SJSA1 (cell line): ENCODE measurements around the gene NMNAT3. TPM values are rescaled to one million over a fixed set of nuclear protein-coding genes. Genes with fewer than 3 reads are reported as not detected.

Experiments
- DNase-seq, 2 experiments: peaks; one replicate each; pipeline ENCODE4 v3.0.0-alpha.2; 2015 to 2020; ENCODE audit warnings: low spot score in 2 of 2, low read depth in 1 of 2
- H3K27ac ChIP-seq: fragments of 250-450 bp; sonication (Bioruptor Pico); 2 replicates; pipeline ENCODE4 v1.5.1; 2020; ENCODE audit warnings: mild to moderate bottlenecking, moderate library complexity
- H3K27me3 ChIP-seq: fragments of 250-450 bp; sonication (Bioruptor Pico); replicated peaks from 2 replicates; pipeline ENCODE4 v1.5.1; 2020; ENCODE audit warnings: mild to moderate bottlenecking, moderate library complexity
- H3K36me3 ChIP-seq: fragments of 250-450 bp; sonication (Bioruptor Pico); 2 replicates; pipeline ENCODE4 v1.5.1; 2020; ENCODE audit warnings: mild to moderate bottlenecking
- H3K4me1 ChIP-seq: fragments of 250-450 bp; sonication (Bioruptor Pico); replicated peaks from 2 replicates; pipeline ENCODE4 v1.6.1; 2021; ENCODE audit warnings: mild to moderate bottlenecking
- H3K4me3 ChIP-seq: fragments of 250-450 bp; sonication (Bioruptor Pico); 2 replicates; pipeline ENCODE4 v1.5.1; 2020; ENCODE audit warnings: mild to moderate bottlenecking
- H3K9me3 ChIP-seq: fragments of 250-450 bp; sonication (Bioruptor Pico); replicated peaks from 2 replicates; pipeline ENCODE4 v1.5.1; 2020; ENCODE audit warnings: mild to moderate bottlenecking
- total RNA-seq: library from RNA; depleted of rRNA; stranded (reverse); fragments of >200 nt; shearing (Covaris generic); gene quantifications from 2 replicates; pipeline ENCODE4 v1.2.3, GENCODE V29; 2014

The NMNAT3 gene
- total RNA-seq, 1 experiment from 2014 or later, result not detected

DNA sequence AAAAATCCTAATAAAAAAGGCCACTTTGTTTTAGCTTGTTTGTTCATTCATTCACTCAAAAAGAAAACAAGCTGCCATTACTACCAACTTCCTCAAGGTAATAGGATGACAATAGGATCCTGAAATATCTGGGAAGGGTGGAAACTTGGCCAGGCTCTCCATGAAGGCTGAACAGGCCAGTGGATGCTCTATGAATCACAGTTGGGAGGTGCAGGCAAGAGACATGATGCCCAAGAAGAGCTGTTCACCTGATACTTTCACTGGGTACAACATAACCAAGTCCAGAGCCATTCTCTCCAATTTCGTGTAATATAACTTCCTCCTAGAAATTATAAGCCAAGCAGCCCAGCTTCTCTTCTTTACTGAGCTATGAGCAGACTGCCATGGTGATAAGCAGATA, 37.3 kb downstream of the NMNAT3 start:
- Histone ChIP-seq H3K27ac (no peak overlapping the region), H3K9me3 (no peaks in the 10 kb centered on the region), H3K27me3 (no peaks in the 10 kb centered on the region), H3K36me3 (no peaks in the 10 kb centered on the region), H3K4me1 (no peaks in the 10 kb centered on the region), H3K4me3 (no peak overlapping the region)
- no peak for DNase-seq

DNA sequence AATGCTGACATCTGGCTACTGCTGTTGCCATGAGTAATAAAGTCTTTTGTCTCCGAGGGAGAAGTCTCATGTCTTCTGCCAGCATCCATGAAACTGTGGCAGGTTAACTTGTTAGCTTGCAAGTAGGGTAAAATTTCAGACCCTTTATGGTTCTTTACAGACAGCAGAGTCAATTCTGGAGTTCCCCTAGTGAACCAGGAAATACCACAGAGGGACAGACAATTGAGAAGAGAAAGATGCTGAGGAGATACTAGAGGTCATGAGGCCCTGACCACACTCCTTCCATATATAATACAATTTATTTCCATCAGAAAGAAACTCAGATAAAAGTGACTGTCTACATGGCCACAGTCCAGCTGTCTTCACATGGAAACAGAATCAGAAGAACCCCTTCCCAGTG, 38.1 kb downstream of the NMNAT3 start:
- Histone ChIP-seq H3K27me3 (no peaks in the 10 kb centered on the region; the same call in 1 of the 2 replicates), H3K4me3 (no peak overlapping the region), H3K36me3 (no peaks in the 10 kb centered on the region), H3K27ac (no peak overlapping the region), H3K4me1 (no peaks in the 10 kb centered on the region), H3K9me3 (no peaks in the 10 kb centered on the region)
- no peak for DNase-seq

DNA sequence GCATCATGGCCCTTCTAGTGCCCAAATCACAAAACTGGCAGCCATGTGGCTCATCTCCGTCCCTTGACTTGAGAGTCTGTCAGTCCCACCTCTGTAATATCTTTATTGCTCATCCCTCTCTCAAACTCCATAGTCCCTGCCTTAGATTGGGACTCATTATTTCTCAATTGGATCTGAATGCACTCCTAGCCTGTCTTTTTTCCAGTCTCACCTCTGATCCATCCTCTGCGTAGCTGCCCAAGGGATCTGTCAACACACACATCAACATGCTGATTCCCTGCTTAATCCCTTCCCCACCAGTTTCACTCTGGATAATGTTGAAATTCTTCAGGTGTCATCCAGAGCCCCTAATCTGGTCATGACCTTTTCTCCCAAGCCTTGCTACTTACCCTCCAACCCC, 39.3 kb downstream of the NMNAT3 start:
- Histone ChIP-seq H3K27ac (no peak overlapping the region), H3K27me3 (no peaks in the 10 kb centered on the region; the same call in 1 of the 2 replicates), H3K9me3 (no peaks in the 10 kb centered on the region), H3K4me3 (no peak overlapping the region), H3K4me1 (no peaks in the 10 kb centered on the region), H3K36me3 (no peaks in the 10 kb centered on the region)
- DNase-seq, result no peak

DNA sequence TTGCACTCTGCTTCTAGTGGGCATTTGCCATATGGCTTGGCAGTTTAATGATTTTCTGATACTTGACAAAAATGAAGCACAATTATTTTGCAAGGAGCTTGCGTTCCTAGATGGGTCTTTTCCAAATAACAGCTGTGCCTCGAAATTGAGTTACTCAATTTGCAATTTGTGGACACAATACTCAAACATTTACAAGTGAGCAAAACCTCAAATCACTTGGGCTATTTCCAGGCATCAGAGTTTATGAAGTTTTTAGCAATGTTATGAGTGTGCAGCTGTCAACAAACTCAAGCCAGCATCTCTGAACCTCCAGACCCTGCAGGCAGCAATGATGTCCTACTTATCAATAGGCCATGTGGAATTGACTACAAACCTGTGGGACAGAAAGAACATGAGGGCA, 41.3 kb downstream of the NMNAT3 start:
- no peak for DNase-seq
- Histone ChIP-seq H3K27ac (no peak overlapping the region), H3K9me3 (no peaks in the 10 kb centered on the region), H3K36me3 (no peaks in the 10 kb centered on the region), H3K4me1 (no peaks in the 10 kb centered on the region), H3K4me3 (no peak overlapping the region), H3K27me3 (no peaks in the 10 kb centered on the region; the same call in 1 of the 2 replicates)

DNA sequence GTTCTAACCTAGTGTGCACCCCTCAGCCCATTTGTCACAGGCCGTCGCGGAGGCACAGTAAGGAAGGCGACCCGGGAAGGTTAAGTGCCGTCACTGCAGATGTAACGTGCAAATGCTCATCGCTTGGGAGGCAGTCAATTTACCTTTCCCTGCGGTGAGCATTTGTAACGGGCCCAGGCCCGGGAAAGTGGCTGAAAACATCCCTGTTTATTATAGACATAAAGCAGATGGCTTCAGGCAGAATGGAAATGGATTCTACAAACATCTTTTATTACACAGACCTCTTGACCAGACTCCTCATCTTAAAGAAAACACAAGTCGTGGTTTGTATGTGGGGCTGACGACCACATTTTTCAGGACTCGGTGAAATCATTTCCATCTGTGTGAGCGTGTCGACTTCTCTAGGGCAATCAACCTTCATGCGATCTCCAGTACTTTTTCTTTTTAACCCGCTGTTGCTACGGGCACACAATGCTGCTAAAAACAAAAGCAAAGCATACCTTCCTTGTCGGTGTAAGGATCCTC, 43.6 kb downstream of the NMNAT3 start:
- Histone ChIP-seq H3K27ac (no peak overlapping the region), H3K4me1 (no peaks in the 10 kb centered on the region), H3K27me3 (no peaks in the 10 kb centered on the region; the same call in 1 of the 2 replicates), H3K36me3 (no peaks in the 10 kb centered on the region), H3K4me3 (no peak overlapping the region), H3K9me3 (no peaks in the 10 kb centered on the region)
- no peak for DNase-seq

DNA sequence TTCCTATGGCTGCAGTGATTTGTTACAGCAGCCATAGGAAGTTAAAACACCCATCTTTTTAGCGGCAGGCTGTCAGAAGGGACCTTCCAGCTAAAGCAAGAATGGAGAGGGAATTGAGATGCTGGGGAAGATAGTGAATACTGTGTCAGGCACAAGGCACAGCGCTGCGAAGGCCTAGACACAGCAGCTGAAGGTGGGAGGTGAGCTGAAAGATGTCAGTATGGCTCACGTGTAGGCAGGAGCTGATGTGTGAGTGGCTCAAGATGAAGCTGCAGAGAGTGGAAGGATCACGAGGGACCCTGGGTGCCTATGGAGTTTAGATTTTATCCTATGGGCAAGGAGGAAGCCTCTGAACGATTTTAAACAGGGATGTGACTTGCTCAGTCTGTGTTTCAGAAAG, 44.3 kb downstream of the NMNAT3 start:
- H3K36me3 ChIP-seq, result no peaks in the 10 kb centered on the region
- H3K9me3 ChIP-seq, result no peaks in the 10 kb centered on the region
- no peak overlapping the region for H3K27ac ChIP-seq
- H3K4me1 ChIP-seq, result no peaks in the 10 kb centered on the region
- no peak overlapping the region for H3K4me3 ChIP-seq
- DNase-seq, result no peak
- no peaks in the 10 kb centered on the region; the same call in 1 of the 2 replicates for H3K27me3 ChIP-seq

DNA sequence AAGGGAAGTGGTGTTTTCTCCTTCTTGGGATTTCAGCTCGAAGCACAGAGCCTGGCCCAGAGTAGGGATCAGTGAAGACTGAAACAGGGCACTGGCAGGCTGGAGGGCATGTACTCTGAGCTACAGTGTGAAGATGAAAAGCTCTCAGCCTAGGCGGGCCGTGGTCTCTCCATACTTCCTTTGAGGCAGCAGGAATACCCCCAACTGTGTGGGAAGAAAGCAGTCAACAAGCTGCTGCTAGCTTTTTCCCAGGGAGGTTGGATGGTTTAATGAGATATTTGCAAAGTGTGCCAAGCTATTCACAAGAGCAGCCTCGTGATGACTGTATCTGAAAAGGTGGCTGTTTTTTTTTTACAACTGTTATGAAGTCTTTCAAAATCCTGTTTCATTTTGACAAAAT, 47.2 kb downstream of the NMNAT3 start:
- Histone ChIP-seq H3K4me3 (no peak overlapping the region), H3K36me3 (no peaks in the 10 kb centered on the region), H3K4me1 (no peaks in the 10 kb centered on the region), H3K27ac (no peak overlapping the region), H3K9me3 (no peaks in the 10 kb centered on the region), H3K27me3 (no peaks in the 10 kb centered on the region; the same call in 1 of the 2 replicates)
- DNase-seq, result no peak

DNA sequence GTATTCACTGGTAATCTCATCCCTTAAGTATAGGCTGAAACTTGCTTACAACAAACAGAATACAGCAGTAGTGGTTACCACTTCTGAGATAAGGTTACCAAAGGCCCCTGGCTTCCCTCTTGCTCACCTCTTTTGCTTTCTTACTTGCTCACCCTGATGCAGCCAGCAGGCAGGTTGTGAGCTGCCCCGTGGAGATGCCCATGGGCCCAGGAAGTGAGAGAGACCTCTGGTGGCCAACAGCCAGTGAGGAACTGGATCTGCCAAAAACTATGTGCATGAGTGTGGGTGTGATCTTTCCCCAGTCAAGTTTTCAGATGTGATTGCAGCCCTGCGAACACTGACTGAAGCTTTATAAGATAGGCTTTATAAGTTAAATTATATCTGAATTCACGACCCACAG, 48.7 kb downstream of the NMNAT3 start:
- H3K27ac ChIP-seq, result no peak overlapping the region

DNA sequence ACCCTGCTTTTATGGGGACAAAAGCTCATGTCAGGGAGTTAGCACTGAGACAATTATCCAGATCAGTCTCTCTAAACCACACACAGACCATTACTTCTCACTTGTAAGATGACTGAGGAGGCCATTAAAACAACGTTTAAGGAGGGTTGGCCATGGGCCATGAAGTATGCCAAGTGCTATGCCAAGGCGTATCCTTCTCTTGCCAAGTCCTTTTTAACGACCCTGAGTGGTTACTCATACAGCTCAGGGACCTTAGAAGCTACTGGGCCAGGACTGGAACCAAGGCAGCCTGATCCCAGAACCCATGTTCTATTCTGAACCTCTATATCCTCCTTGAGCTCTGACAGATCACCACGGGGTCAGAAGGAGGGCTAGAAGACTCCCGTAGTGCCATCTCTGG, 50.0 kb downstream of the NMNAT3 start:
- no peaks in the 10 kb centered on the region for H3K4me1 ChIP-seq
- H3K4me3 ChIP-seq, result no peak overlapping the region
- no peaks in the 10 kb centered on the region for H3K36me3 ChIP-seq
- H3K27ac ChIP-seq, result no peak overlapping the region
- H3K27me3 ChIP-seq, result no peaks in the 10 kb centered on the region; the same call in 1 of the 2 replicates
- H3K9me3 ChIP-seq, result no peaks in the 10 kb centered on the region
- DNase-seq, result no peak

More for the DNA sequence above, 48.7 kb downstream of the NMNAT3 start:
- Histone ChIP-seq H3K4me1 (no peaks in the 10 kb centered on the region), H3K27me3 (no peaks in the 10 kb centered on the region; the same call in 1 of the 2 replicates), H3K36me3 (no peaks in the 10 kb centered on the region), H3K9me3 (no peaks in the 10 kb centered on the region), H3K4me3 (no peak overlapping the region)
- DNase-seq, result no peak

DNA sequence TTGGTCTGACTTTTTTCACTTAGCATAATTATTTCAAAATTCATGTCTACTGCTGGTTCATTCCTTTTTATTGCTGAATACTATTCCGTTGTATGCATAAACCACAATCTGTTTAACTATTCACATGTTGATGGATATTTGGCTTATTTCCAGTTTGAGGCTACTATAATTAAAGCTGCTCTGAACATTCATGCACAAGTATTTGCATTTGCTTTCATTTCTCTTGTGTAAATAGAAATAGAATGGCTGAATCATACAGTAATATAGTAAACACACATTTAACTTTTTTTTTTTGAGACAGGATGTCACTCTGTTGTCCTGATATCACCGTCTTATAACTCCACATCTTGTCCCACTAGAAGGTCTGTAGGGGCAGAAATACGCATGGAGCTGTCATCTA, 57.3 kb downstream of the NMNAT3 start:
- Histone ChIP-seq H3K4me3 (no peak overlapping the region), H3K4me1 (no peaks in the 10 kb centered on the region), H3K27ac (no peak overlapping the region), H3K36me3 (no peaks in the 10 kb centered on the region), H3K27me3 (no peaks in the 10 kb centered on the region), H3K9me3 (no peaks in the 10 kb centered on the region)
- DNase-seq, result no peak

DNA sequence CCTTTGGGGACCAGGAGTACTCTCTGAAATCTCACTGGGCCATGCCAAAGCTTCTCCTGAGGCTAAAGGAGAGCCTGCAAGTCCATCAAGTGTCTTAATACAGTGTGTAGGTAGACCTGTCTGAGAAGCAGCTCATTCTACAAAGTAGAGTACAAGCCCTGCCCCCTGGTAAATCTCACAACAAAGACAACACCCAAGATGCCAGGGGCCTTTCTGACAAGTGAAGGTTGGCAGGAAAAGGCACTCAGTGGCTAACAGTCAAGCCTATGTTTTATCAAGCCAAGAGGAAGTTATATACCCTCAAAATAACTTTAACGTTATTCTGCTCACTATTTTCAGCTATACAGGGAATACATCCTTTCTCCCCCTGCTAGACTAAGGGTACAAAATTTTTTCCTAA, 58.3 kb downstream of the NMNAT3 start:
- no peaks in the 10 kb centered on the region for H3K36me3 ChIP-seq
- H3K9me3 ChIP-seq, result no peaks in the 10 kb centered on the region
- H3K27ac ChIP-seq, result no peak overlapping the region
- no peaks in the 10 kb centered on the region for H3K4me1 ChIP-seq
- no peak for DNase-seq
- no peak overlapping the region for H3K4me3 ChIP-seq
- H3K27me3 ChIP-seq, result no peaks in the 10 kb centered on the region

DNA sequence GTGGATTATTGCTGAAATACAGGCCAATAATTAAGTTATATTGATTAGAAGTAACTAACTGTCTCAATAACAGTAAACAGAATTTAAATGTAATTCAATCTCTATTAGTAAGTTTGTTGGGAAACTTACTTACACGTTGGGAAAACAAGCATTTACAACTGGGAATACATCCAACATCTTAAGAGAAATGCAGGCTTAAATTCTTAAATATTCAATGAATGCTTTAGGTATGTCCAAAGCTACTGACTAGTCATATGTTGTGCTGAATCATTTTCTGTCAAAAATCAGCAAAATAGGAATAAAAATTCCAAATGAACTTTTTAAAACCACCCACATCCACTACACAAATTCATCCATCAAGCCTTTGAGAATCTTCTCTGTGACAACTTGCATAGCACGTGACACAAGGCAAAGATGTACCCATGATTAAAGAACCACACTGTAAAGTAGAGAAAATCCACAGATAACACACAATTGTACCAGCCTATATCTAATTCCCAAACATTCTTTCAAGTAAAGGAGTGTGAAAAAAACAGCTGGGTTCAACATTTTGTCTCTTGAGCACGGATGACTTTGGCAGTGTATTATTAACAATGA, 60.0 kb downstream of the NMNAT3 start:
- Histone ChIP-seq H3K9me3 (no peaks in the 10 kb centered on the region), H3K27ac (no peak overlapping the region), H3K4me3 (no peak overlapping the region), H3K27me3 (no peaks in the 10 kb centered on the region), H3K4me1 (no peaks in the 10 kb centered on the region), H3K36me3 (no peaks in the 10 kb centered on the region)
- DNase-seq, result no peak

DNA sequence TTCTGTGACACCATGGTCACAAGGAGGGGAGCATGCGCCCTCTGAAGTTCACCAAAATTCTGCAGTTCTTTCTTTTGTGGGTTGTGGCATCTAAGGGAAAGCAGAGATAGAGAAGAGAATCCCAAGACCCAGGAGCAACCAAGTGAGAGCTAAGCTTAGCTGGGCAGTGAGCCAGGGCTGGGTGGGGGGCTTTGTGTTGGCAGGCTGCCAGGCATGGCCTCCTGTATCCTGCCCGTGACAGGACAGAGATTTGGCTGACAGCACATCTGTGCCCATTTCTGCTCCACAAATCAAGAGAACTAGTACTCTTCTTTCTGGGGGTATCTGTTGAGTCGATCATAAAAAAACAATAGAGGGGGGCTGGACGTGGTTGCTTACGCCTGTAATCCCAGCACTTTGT, 66.2 kb downstream of the NMNAT3 start:
- Histone ChIP-seq H3K9me3 (no peaks in the 10 kb centered on the region), H3K27ac (no peak overlapping the region), H3K4me3 (no peak overlapping the region), H3K4me1 (no peaks in the 10 kb centered on the region), H3K36me3 (no peaks in the 10 kb centered on the region), H3K27me3 (no peaks in the 10 kb centered on the region)
- DNase-seq, result no peak

DNA sequence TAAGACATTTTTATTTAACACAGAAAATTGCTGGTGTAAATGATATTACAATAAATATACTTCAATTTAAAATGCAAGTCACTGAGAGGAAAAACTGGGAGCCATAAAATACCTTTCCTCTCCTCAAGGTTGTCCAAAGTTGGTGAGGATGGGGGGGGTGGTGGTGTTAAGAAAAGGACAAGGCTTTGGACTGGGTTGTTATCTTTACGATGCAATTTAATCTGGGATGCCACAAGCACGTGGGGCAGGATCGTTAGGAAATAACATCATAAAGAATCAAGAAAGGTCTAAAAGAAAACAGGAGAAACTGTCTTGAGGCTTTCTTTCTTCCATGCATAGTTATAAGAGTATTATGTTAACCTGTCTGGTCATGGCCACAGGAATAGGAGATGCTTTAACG, 66.9 kb downstream of the NMNAT3 start:
- 0 out of 2 replicates have a peak, but pooled peaks cover 3% of the 10 kb centered on the region for H3K27me3 ChIP-seq
- H3K9me3 ChIP-seq, result no peaks in the 10 kb centered on the region
- no peak overlapping the region for H3K27ac ChIP-seq
- H3K36me3 ChIP-seq, result no peaks in the 10 kb centered on the region
- DNase-seq, result no peak
- H3K4me1 ChIP-seq, result no peaks in the 10 kb centered on the region
- H3K4me3 ChIP-seq, result no peak overlapping the region

DNA sequence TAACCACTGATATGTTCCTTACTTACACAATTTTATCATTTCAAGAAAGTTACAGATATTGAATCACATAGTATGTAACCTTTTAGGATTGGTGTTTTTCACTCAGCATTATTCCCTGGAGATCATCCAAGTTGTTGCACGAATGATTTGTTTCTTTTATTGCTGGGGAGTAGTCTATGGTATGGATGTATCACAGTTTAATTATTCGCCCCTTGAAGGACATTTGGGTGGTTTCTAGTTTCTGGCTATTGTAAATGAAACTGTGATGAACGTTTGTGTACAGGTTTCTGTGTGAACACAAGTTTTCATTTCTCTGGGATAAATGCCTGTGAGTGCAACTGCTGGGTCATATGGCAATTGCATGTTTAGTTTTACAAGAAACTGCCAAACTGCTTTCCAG, 68.8 kb downstream of the NMNAT3 start:
- no peaks in the 10 kb centered on the region for H3K4me1 ChIP-seq
- no peaks in the 10 kb centered on the region for H3K9me3 ChIP-seq
- H3K27me3 ChIP-seq, result 0 out of 2 replicates have a peak, but pooled peaks cover 3% of the 10 kb centered on the region
- H3K4me3 ChIP-seq, result no peak overlapping the region
- H3K27ac ChIP-seq, result no peak overlapping the region
- no peak for DNase-seq
- H3K36me3 ChIP-seq, result no peaks in the 10 kb centered on the region
